H1 (cell line): ENCODE measurements around the gene MTMR1. TPM values are rescaled to one million over a fixed set of nuclear protein-coding genes. Genes with fewer than 3 reads are reported as not detected.

Source experiments
- CTCF ChIA-PET: fragments of 300-600 bp; sonication (Branson Sonifier 250); formaldehyde crosslinking; loops from one replicate; lab custom pipeline; 2021; ENCODE audit not compliant: partially characterized antibody; lab: Charles Lee
- POLR2A ChIA-PET: fragments of 300-600 bp; sonication (Branson Sonifier 250); formaldehyde crosslinking; loops from one replicate; lab custom pipeline; 2021; ENCODE audit warnings: inconsistent platforms; ENCODE audit not compliant: partially characterized antibody; lab: Charles Lee
- DNase-seq, 2 experiments: peaks; one replicate each; pipeline versions ENCODE4 v3.0.0 to v3.0.0-alpha.2; 2010 to 2022; ENCODE audit warnings: low spot score in 2 of 2, low read depth in 1 of 2, mixed read lengths in 1 of 2
- FAIRE-seq: peaks from 2 replicates; lab custom pipeline; 2011; peaks lifted over from hg19 to GRCh38; lab: Jason Lieb, UNC
- H2AFZ ChIP-seq: 2 replicates; pipeline ENCODE4 v1.8.1; 2012; ENCODE audit warnings: low read length, inconsistent platforms
- H2AK5ac ChIP-seq: 2 replicates; pipeline ENCODE4 v1.6.1; 2013; ENCODE audit warnings: low read depth, low read length
- H2BK120ac ChIP-seq: replicated peaks from 2 replicates; pipeline ENCODE3; 2013; ENCODE audit warnings: low read depth, low read length, inconsistent platforms
- H2BK12ac ChIP-seq: 2 replicates; pipeline ENCODE4 v1.6.1; 2013; ENCODE audit warnings: low read depth, low read length
- H2BK15ac ChIP-seq: 2 replicates; pipeline ENCODE4 v1.6.1; 2013; ENCODE audit warnings: low read length
- H2BK20ac ChIP-seq: 2 replicates; pipeline ENCODE4 v1.6.1; 2013; ENCODE audit warnings: low read length
- H2BK5ac ChIP-seq: 2 replicates; pipeline ENCODE4 v1.6.1; 2013; ENCODE audit warnings: low read depth, low read length
- H3K14ac ChIP-seq: 2 replicates; pipeline ENCODE4 v1.6.1; 2013; ENCODE audit warnings: inconsistent platforms; ENCODE audit not compliant: insufficient read length
- H3K18ac ChIP-seq: 2 replicates; pipeline ENCODE4 v1.6.1; 2013; ENCODE audit warnings: low read length; ENCODE audit errors: extremely low read depth
- H3K23ac ChIP-seq: 2 replicates; pipeline ENCODE4 v1.6.1; 2013; ENCODE audit warnings: inconsistent platforms; ENCODE audit not compliant: insufficient read length
- H3K23me2 ChIP-seq: 2 replicates; pipeline ENCODE4 v1.6.1; 2013; ENCODE audit warnings: low read depth, low read length
- H3K27ac ChIP-seq: 2 replicates; pipeline ENCODE4 v1.6.1; 2011; ENCODE audit warnings: low read depth, low read length, inconsistent platforms
- H3K27me3 ChIP-seq, 4 experiments: replicated peaks in 1 of 4; 1 replicate in 1 of 4; 2 replicates in 3 of 4; pipeline versions ENCODE4 v1.6.1 to v1.8.1; 2011 to 2013; ENCODE audit warnings: low read length in 3 of 4, mild to moderate bottlenecking in 3 of 4, inconsistent platforms in 2 of 4, mixed read lengths in 2 of 4, moderate library complexity in 1 of 4; ENCODE audit not compliant: control insufficient read depth in 3 of 4, insufficient read depth in 3 of 4; ENCODE audit errors: extremely low read depth in 1 of 4
- H3K36me3 ChIP-seq, 4 experiments: 2 replicates each; pipeline versions ENCODE4 v1.6.1 to v1.8.1; 2011 to 2013; ENCODE audit warnings: mild to moderate bottlenecking in 4 of 4, low read length in 3 of 4, moderate library complexity in 2 of 4, control low read depth in 1 of 4, inconsistent platforms in 1 of 4; ENCODE audit not compliant: insufficient read depth in 4 of 4, control insufficient read depth in 2 of 4
- H3K4ac ChIP-seq: replicated peaks from 2 replicates; pipeline ENCODE3; 2013; ENCODE audit warnings: low read length, low read depth, mixed read lengths, inconsistent platforms; ENCODE audit not compliant: insufficient read length
- H3K4me1 ChIP-seq, 4 experiments: replicated peaks in 1 of 4; 1 replicate in 1 of 4; 2 replicates in 3 of 4; pipeline versions ENCODE4 v1.6.1 to v1.8.1; 2011 to 2013; ENCODE audit warnings: low read length in 3 of 4, inconsistent platforms in 2 of 4, mixed read lengths in 1 of 4; ENCODE audit not compliant: insufficient read depth in 4 of 4, control insufficient read depth in 3 of 4
- H3K4me2 ChIP-seq, 2 experiments: 2 replicates each; pipeline versions ENCODE4 v1.6.1 to v1.8.1; 2011 to 2013; ENCODE audit warnings: low read depth in 2 of 2, low read length in 2 of 2, control low read depth in 1 of 2, inconsistent platforms in 1 of 2, mild to moderate bottlenecking in 1 of 2; ENCODE audit not compliant: insufficient read depth in 1 of 2
- H3K4me3 ChIP-seq, 4 experiments: fragments of 200-600, 300-600 bp in 1 of 4; sonication (generic), shearing (Covaris generic), sonication (Bioruptor Twin) in 1 of 4; 2 replicates each; pipeline versions ENCODE4 v1.5.1 to v1.8.1; 2011 to 2016; ENCODE audit warnings: low read length in 4 of 4, low read depth in 3 of 4, control low read depth in 2 of 4, inconsistent platforms in 2 of 4, mild to moderate bottlenecking in 2 of 4, mixed read lengths in 1 of 4, moderate library complexity in 1 of 4; ENCODE audit not compliant: insufficient read depth in 2 of 4; ENCODE audit errors: extremely low read depth in 1 of 4
- H3K56ac ChIP-seq: replicated peaks from 2 replicates; pipeline ENCODE3; 2013; ENCODE audit warnings: low read depth, mild to moderate bottlenecking, mixed read lengths, low read length, inconsistent platforms; ENCODE audit not compliant: insufficient read length
- H3K79me1 ChIP-seq: 2 replicates; pipeline ENCODE4 v1.6.1; 2013; ENCODE audit warnings: low read depth, low read length, control low read depth
- H3K79me2 ChIP-seq, 2 experiments: 2 replicates each; pipeline versions ENCODE4 v1.6.1 to v1.8.1; 2012 to 2013; ENCODE audit warnings: low read length in 2 of 2, mild to moderate bottlenecking in 2 of 2, inconsistent platforms in 1 of 2; ENCODE audit not compliant: insufficient read depth in 2 of 2, control insufficient read depth in 1 of 2
- H3K9ac ChIP-seq, 4 experiments: replicated peaks in 1 of 4; 1 replicate in 1 of 4; 2 replicates in 3 of 4; pipeline versions ENCODE4 v1.6.1 to v1.8.1; 2011 to 2013; ENCODE audit warnings: low read depth in 3 of 4, low read length in 3 of 4, control low read depth in 2 of 4, mild to moderate bottlenecking in 2 of 4, moderate library complexity in 2 of 4, inconsistent platforms in 1 of 4; ENCODE audit errors: extremely low read depth in 1 of 4
- H3K9me3 ChIP-seq, 2 experiments: 2 replicates each; pipeline versions ENCODE4 v1.6.1 to v1.8.1; 2012 to 2013; ENCODE audit warnings: mild to moderate bottlenecking in 2 of 2, moderate library complexity in 2 of 2, control low read depth in 1 of 2, inconsistent platforms in 1 of 2, low read depth in 1 of 2, low read length in 1 of 2, mixed read lengths in 1 of 2; ENCODE audit not compliant: insufficient read depth in 2 of 2
- H4K20me1 ChIP-seq, 2 experiments: replicated peaks in 1 of 2; 2 replicates each; pipeline versions ENCODE3 to v1.8.1; 2011 to 2013; ENCODE audit warnings: inconsistent platforms in 2 of 2, low read length in 2 of 2, mild to moderate bottlenecking in 1 of 2; ENCODE audit not compliant: insufficient read depth in 2 of 2, control insufficient read depth in 1 of 2
- H4K5ac ChIP-seq: 2 replicates; pipeline ENCODE4 v1.6.1; 2013; ENCODE audit warnings: low read length, low read depth, mixed read lengths, inconsistent platforms; ENCODE audit not compliant: insufficient read length
- H4K8ac ChIP-seq: 2 replicates; pipeline ENCODE4 v1.8.0; 2013; ENCODE audit warnings: mild to moderate bottlenecking, moderate library complexity, low read length, inconsistent platforms; ENCODE audit not compliant: insufficient read depth; ENCODE audit errors: extremely low read depth
- H4K91ac ChIP-seq: replicated peaks from 2 replicates; pipeline ENCODE3; 2013; ENCODE audit warnings: low read length, mixed read lengths, inconsistent platforms; ENCODE audit not compliant: insufficient read length
- CHD1 ChIP-seq: IDR thresholded peaks from 2 replicates; pipeline ENCODE4 v1.6.1; 2012; ENCODE audit warnings: low read depth, low read length, improper control_type of control experiment
- CTBP2 ChIP-seq: IDR thresholded peaks from 2 replicates; pipeline ENCODE4 v1.7.0; 2011; ENCODE audit warnings: borderline replicate concordance, mild to moderate bottlenecking, moderate library complexity, mixed read lengths, low read length; ENCODE audit not compliant: insufficient read depth, insufficient read length
- E2F6 ChIP-seq: IDR thresholded peaks from 2 replicates; pipeline ENCODE4 v1.6.1; 2012; ENCODE audit warnings: inconsistent platforms
- PHF8 ChIP-seq: fragments of 200-600 bp; sonication (generic); conservative IDR thresholded peaks from 2 replicates; pipeline ENCODE4 v1.7.1; 2012; ENCODE audit warnings: low read depth, mild to moderate bottlenecking, inconsistent platforms, low read length, moderate library complexity
- POLR2A ChIP-seq, 2 experiments: IDR thresholded peaks; 1 replicate in 1 of 2; 2 replicates in 1 of 2; pipeline ENCODE4 v1.6.1; 2011; ENCODE audit warnings: low read depth in 2 of 2, low read length in 2 of 2, mild to moderate bottlenecking in 2 of 2; ENCODE audit errors: control extremely low read depth in 1 of 2
- POLR2AphosphoS5 ChIP-seq: IDR thresholded peaks from 2 replicates; pipeline ENCODE4 v1.6.1; 2011; ENCODE audit warnings: low read depth, low read length
- RBBP5 ChIP-seq: IDR thresholded peaks from 2 replicates; pipeline ENCODE4 v1.7.1; 2012; ENCODE audit warnings: low read depth, mild to moderate bottlenecking, inconsistent platforms, low read length, moderate library complexity, borderline replicate concordance
- RFX5 ChIP-seq: IDR thresholded peaks from 2 replicates; pipeline ENCODE4 v1.6.1; 2011; ENCODE audit warnings: low read depth, low read length, improper control_type of control experiment, borderline replicate concordance
- TAF7 ChIP-seq: optimal IDR thresholded peaks from 2 replicates; pipeline ENCODE3; 2011; ENCODE audit warnings: low read depth, mild to moderate bottlenecking, inconsistent platforms, low read length, moderate library complexity, borderline replicate concordance
- YY1 ChIP-seq: IDR thresholded peaks from 2 replicates; pipeline ENCODE4 v1.6.1; 2011; ENCODE audit warnings: low read depth, mild to moderate bottlenecking, low read length
- WGBS, 2 experiments: shearing (Covaris generic) in 1 of 2; methylation state at CpG; one replicate each; pipeline versions ENCODE4 v1.1.6 to v1.1.7; 2013 to 2015; ENCODE audit warnings: low lambda C conversion rate in 2 of 2, mixed read lengths in 2 of 2, inconsistent platforms in 1 of 2, low coverage in 1 of 2, missing lambda C conversion rate in 1 of 2; ENCODE audit not compliant: insufficient replicate concordance in 2 of 2, insufficient coverage in 1 of 2, insufficient read length in 1 of 2; ENCODE audit errors: extremely low coverage in 1 of 2, missing lambda C conversion rate in 1 of 2; 5-methylcytosine and 5-hydroxymethylcytosine counted together
- polyA plus RNA-seq, 7 experiments: library from polyadenylated mRNA; depleted of rRNA in 3 of 7; stranded (reverse) in 5 of 7; unstranded in 2 of 7; fragments of >200 nt in 5 of 7; fragments of 200-250 nt in 2 of 7; gene quantifications; 1 replicate in 5 of 7; 2 replicates in 1 of 7; 4 replicates in 1 of 7; pipeline versions ENCODE4 v1.2.1 to v1.2.3, GENCODE V29; 2011 to 2013; ENCODE audit warnings: missing spikeins in 2 of 7, mixed read lengths in 2 of 7
- total RNA-seq: library from RNA; stranded (reverse); fragmentation: NEBNext Ultra II Directional; extraction: Animal tissue kit (Norgen Biotek cat#: 25700); gene quantifications from 2 replicates; pipeline ENCODE4 v1.2.1, GENCODE V29; 2021

Gene MTMR1
- total and polyA plus RNA-seq, 2 of the 8 experiments (the other 6 are each of a cell fraction or from before 2014, with no cell fraction given) = 15.1 to 23.8 TPM

GRCh38 chrX:150762258-150763165 is 69.3 kb downstream of the MTMR1 start:
- H4K91ac ChIP-seq = no peak overlapping the region
- no peak overlapping the region for H3K23ac ChIP-seq
- no peak overlapping the region for H2BK12ac ChIP-seq
- no peak overlapping the region for H3K4me3 ChIP-seq
- no peak for DNase-seq
- 89% methylated on average over 16 of the region's 36 CpGs; no CpG with 5 or more reads in 1 of the 2 experiments for WGBS, 2 experiments
- H3K23me2 ChIP-seq = no peaks in the 10 kb centered on the region
- no peak overlapping the region for H2BK120ac ChIP-seq
- no peak overlapping the region for H3K9ac ChIP-seq
- no peak overlapping the region for H3K14ac ChIP-seq
- no peaks in the 10 kb centered on the region for H3K79me2 ChIP-seq
- no peaks in the 10 kb centered on the region for H3K27me3 ChIP-seq
- H3K27ac ChIP-seq = no peak overlapping the region
- H2BK5ac ChIP-seq = no peak overlapping the region
- H4K20me1 ChIP-seq = peaks cover 0 to 2% of the 10 kb centered on the region in 2 experiments
- no peak overlapping the region for H2AK5ac ChIP-seq
- no peaks in the 10 kb centered on the region for H3K9me3 ChIP-seq
- no peak overlapping the region for H3K18ac ChIP-seq
- H2BK15ac ChIP-seq = no peak overlapping the region
- no peak overlapping the region for H2AFZ ChIP-seq
- ChIA-PET CTCF (interaction anchor here (0.9 to 3.1 kb wide), 2 partner anchors 33 to 320 kb away, joined by 3 to 11 read pairs; no protein-coding TSS in a partner anchor), POLR2A (interaction anchor here (1.4 kb wide), 1 partner anchor 223 kb away, joined by 3 read pairs; no protein-coding TSS in a partner anchor)
- H2BK20ac ChIP-seq = no peak overlapping the region
- peaks cover 0 to 12% (median 3%) of the 10 kb centered on the region in 4 experiments; a peak in 4 of 7 replicates for H3K4me1 ChIP-seq
- H3K79me1 ChIP-seq = no peaks in the 10 kb centered on the region
- H3K56ac ChIP-seq = no peak overlapping the region
- H3K4ac ChIP-seq = no peak overlapping the region
- no peak overlapping the region for H3K4me2 ChIP-seq
- FAIRE-seq = no peak
- H3K36me3 ChIP-seq = no peaks in the 10 kb centered on the region
- H4K8ac ChIP-seq = no peak overlapping the region
- H4K5ac ChIP-seq = no peak overlapping the region
- TF ChIP-seq RBBP5 = no peak
- no peak for TF ChIP-seq CHD1
- TF ChIP-seq POLR2AphosphoS5 = no peak
- TF ChIP-seq POLR2A (IDR thresholded peaks at IDR 0.05; ENCODE audit: control extremely low read depth in 1 of 2, low read depth in 2 of 2, low read length in 2 of 2) = no peak
- TF ChIP-seq E2F6 = no peak
- no peak for TF ChIP-seq PHF8
- no peak for TF ChIP-seq YY1
- no peak for TF ChIP-seq CTBP2
- TF ChIP-seq TAF7 = no peak
- no peak for TF ChIP-seq RFX5
